ENCODE data around the gene PBX3.

- TF ChIP-seq EZH2phosphoT487 (IDR thresholded peaks at IDR 0.05; ENCODE audit: insufficient read depth, low read depth) (no peak), EZH2 (IDR thresholded peaks at IDR 0.05; ENCODE audit: insufficient read depth, poor library complexity, severe bottlenecking) (no peak)
Measured at GRCh38 chr9:125950880-125951471, 203.8 kb downstream of the PBX3 start.
